ENCODE data around the gene ZFAND3. TPM values are rescaled to one million over a fixed set of nuclear protein-coding genes. Genes with fewer than 3 reads are reported as not detected.

Gene ZFAND3
- total and polyA plus RNA-seq, 10 donors: 9.3 to 63.7 (median 49.9) TPM

DNA sequence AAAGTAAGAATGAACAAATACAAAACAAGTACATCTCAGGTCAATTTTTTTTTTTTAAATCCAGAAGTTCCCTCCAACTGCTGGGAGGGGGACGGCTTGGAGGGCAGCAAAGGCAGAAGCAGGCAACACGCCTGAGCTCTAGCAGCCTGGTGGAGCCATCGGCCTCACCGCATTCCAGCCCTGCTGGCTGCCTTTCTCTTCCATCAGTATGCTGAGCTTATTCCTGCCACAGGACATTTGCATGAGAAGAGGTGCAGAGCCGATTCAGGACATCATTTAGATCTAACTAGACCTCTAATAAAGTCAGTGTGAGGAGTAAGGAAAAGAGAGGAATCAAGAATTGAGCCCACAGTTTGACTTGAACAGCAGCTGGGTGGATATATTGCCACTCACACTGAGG is 318.8 kb downstream of the ZFAND3 start:
- intact Hi-C loops (cut with DNase I; ENCODE audit: low total_unique reads): no loop called here

DNA sequence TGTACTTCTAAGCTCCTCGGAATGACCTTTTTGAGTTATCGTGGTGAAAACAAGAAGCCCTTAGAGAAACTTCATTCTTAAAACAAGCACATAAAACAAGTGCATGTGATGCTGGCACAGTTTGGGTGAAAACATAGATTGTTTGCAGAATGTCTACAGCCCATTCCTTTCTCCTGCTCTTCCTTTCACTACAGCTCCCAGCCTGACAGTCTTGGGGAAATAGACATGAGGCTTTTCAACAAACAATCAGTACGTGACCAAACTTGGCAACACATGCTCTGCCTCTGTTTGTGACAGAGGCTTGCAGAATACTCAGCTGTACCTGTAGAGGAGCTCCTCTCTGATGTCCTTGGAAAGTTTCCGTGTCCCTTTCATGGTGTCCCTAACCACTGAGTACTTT is 321.6 kb downstream of the ZFAND3 start:
- Histone ChIP-seq H3K9me3 (no peaks in the 10 kb centered on the region), H3K4me3 (no peak overlapping the region), H3K4me1 (peaks cover 0 to 10% (median 0%) of the 10 kb centered on the region in 6 donors), H3K27me3 (replicated peaks in 1 of 7) (no peaks in the 10 kb centered on the region), H3K36me3 (peaks cover 0 to 45% (median 5%) of the 10 kb centered on the region in 6 donors), H3K27ac (no peak overlapping the region)
- no peak for DNase-seq
- TF ChIP-seq POLR2AphosphoS5 (IDR thresholded peaks at IDR 0.05): no peak
- TF ChIP-seq, protein P1, sequence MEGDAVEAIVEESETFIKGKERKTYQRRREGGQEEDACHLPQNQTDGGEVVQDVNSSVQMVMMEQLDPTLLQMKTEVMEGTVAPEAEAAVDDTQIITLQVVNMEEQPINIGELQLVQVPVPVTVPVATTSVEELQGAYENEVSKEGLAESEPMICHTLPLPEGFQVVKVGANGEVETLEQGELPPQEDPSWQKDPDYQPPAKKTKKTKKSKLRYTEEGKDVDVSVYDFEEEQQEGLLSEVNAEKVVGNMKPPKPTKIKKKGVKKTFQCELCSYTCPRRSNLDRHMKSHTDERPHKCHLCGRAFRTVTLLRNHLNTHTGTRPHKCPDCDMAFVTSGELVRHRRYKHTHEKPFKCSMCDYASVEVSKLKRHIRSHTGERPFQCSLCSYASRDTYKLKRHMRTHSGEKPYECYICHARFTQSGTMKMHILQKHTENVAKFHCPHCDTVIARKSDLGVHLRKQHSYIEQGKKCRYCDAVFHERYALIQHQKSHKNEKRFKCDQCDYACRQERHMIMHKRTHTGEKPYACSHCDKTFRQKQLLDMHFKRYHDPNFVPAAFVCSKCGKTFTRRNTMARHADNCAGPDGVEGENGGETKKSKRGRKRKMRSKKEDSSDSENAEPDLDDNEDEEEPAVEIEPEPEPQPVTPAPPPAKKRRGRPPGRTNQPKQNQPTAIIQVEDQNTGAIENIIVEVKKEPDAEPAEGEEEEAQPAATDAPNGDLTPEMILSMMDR (IDR thresholded peaks at IDR 0.05 in 8 of 11, conservative IDR thresholded peaks at IDR 0.05 in 3 of 11): no peak
- intact Hi-C loops (cut with DNase I; ENCODE audit: low total_unique reads): no loop called here
- WGBS, 5 donors: 88 to 95% (median 95%) methylated on average over 4 of the region's 4 CpGs

More for the DNA sequence above, 318.8 kb downstream of the ZFAND3 start:
- H3K4me3 ChIP-seq: no peak overlapping the region
- H3K27ac ChIP-seq: no peak overlapping the region
- H3K9me3 ChIP-seq: no peaks in the 10 kb centered on the region
- H3K27me3 ChIP-seq (replicated peaks in 1 of 7): no peaks in the 10 kb centered on the region
- WGBS, 5 donors: 94 to 96% (median 94%) methylated on average over 5 of the region's 5 CpGs
- TF ChIP-seq, protein P1 (IDR thresholded peaks at IDR 0.05 in 8 of 11, conservative IDR thresholded peaks at IDR 0.05 in 3 of 11): no peak
- TF ChIP-seq POLR2A (IDR thresholded peaks at IDR 0.05) (no peak), POLR2AphosphoS5 (IDR thresholded peaks at IDR 0.05) (no peak)
- DNase-seq: no peak
- H3K4me1 ChIP-seq: peaks cover 0 to 5% (median 0%) of the 10 kb centered on the region in 6 donors
- peaks cover 0 to 64% (median 5%) of the 10 kb centered on the region in 6 donors for H3K36me3 ChIP-seq

DNA sequence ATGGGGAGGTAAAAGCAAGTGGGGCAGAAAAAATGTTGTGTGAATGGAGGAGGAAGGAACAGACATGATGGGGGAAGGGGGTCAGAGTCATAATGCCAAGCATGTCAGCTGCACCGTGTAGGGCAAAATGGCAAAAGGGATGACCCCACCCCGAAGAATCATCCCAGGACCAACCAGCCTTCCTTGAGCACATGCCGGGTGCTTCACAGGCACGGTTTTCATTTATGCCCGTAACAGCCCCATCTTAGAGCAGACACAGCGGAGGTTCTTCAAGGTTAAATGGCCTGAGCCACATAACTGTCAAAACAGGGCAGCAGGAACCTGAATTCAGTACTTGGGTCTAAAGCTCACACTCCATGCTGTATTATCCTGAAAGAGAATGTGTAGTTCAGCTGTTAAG is 322.2 kb downstream of the ZFAND3 start:
- intact Hi-C loops (cut with DNase I; ENCODE audit: low total_unique reads): no loop called here

DNA sequence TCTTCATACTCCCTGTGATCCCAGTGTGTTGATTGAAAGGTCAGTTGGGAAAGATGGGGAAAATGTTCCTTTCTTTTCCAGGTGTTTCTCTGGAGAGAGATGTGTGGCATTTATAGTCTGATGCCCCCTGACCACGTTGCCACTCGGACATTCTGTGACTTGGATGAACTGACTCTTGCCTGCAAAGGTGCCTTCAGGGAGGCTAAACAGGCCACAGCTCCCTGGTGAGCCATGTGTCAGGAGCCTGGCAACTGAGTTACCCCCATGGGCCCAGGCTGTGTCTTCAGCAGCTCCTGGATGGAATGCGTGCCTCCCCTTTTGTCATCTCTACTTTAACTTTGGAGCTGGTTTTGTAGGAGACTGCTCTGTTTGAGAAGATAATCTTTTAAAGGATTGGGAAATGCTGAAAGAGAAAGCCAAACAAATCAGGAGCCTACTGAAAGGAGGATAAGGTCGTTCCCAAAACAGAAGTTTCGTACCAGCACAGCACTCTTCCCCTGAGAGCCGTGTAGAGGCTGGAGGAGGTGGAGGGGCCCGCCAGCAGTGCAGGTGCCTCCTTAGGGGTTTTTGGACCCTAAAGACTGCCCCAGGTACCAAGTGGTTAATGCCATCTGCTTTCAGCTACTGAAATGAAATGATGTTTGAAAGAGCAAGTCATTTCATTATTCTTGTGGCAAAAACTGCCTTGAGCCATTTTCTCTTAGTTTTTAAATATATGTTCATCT is 322.8 kb downstream of the ZFAND3 start:
- H3K9me3 ChIP-seq: no peaks in the 10 kb centered on the region
- H3K4me3 ChIP-seq: no peak overlapping the region
- peaks cover 0 to 10% (median 0%) of the 10 kb centered on the region in 6 donors for H3K4me1 ChIP-seq
- intact Hi-C loops (cut with DNase I; ENCODE audit: low total_unique reads): no loop called here
- peaks cover 0 to 49% (median 5%) of the 10 kb centered on the region in 6 donors for H3K36me3 ChIP-seq
- TF ChIP-seq POLR2AphosphoS5 (IDR thresholded peaks at IDR 0.05) (no peak), POLR2A (IDR thresholded peaks at IDR 0.05) (no peak)
- TF ChIP-seq, protein P1 (IDR thresholded peaks at IDR 0.05 in 8 of 11, conservative IDR thresholded peaks at IDR 0.05 in 3 of 11): no peak
- DNase-seq: no peak
- H3K27me3 ChIP-seq (replicated peaks in 1 of 7): no peaks in the 10 kb centered on the region
- no peak overlapping the region for H3K27ac ChIP-seq
- 80 to 94% (median 87%) methylated on average over 7 of the region's 7 CpGs for WGBS, 5 donors

More for the DNA sequence above, 322.2 kb downstream of the ZFAND3 start:
- H3K27me3 ChIP-seq (replicated peaks in 1 of 7): no peaks in the 10 kb centered on the region
- no peak overlapping the region for H3K4me3 ChIP-seq
- peaks cover 0 to 48% (median 5%) of the 10 kb centered on the region in 6 donors for H3K36me3 ChIP-seq
- WGBS, 5 donors: 88 to 95% (median 92%) methylated on average over 6 of the region's 6 CpGs
- no peaks in the 10 kb centered on the region for H3K9me3 ChIP-seq
- H3K27ac ChIP-seq: no peak overlapping the region
- H3K4me1 ChIP-seq: peaks cover 0 to 10% (median 0%) of the 10 kb centered on the region in 6 donors
- TF ChIP-seq POLR2A (IDR thresholded peaks at IDR 0.05): no peak
- TF ChIP-seq, protein P1 (IDR thresholded peaks at IDR 0.05 in 8 of 11, conservative IDR thresholded peaks at IDR 0.05 in 3 of 11): no peak
- TF ChIP-seq POLR2AphosphoS5 (IDR thresholded peaks at IDR 0.05): no peak
- no peak for DNase-seq

Measured in spleen (tissue), 11 donors.